ENCODE results near the gene NSMF. TPM values are rescaled to one million over a fixed set of nuclear protein-coding genes. Genes with fewer than 3 reads are reported as not detected.

The NSMF gene
- total and polyA plus RNA-seq, 2 donors (not counting 3 experiments of a cell fraction or from before 2014, with no cell fraction given): 43.3 to 53.7 TPM

DNA sequence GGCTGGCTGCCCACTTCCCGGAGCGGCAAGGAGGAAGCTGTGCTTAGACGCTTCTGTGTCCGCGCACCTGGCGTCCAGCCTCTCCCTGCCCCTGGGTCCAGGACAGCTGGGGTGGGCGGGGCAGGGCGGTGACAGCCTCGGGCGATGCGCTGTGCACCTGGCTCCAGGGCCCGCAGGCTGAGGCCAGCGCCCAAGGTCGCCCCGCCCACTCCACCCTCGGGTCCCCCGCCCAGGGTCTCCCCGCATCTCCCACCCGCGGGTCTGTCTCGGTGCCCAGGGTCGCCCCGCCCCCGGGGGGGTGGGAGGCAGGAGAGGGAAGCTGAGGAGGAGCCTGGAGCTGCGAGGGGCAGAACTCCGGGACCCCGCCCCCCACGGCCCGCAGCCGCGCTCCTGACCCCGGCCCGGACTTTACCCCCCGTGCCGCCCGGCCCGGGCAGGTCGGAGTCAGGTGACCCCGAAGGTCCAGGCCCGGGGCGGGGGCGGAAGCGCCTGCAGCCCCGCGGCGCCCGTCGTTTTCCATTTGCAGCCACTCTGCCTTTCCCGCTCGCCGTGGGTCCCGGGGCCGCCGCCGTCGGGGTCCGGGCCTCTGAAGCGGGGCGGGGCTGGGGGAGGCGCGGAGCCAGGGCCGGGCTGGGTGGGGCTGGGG lies 17.7 kb downstream of the NSMF start, which contains the start of gene ENTPD8:
ENTPD8 (minus strand) TSS at position 69 of the 646 bp plus-strand sequence. CDS start 3,072 bp downstream, outside the sequence.
- Histone ChIP-seq H3K4me1 (ENCODE audit: control insufficient read depth, extremely low read depth, insufficient read depth, low read length) (no peaks in the 10 kb centered on the region), H3K27me3 (ENCODE audit: control insufficient read depth in 2 of 2, insufficient read depth in 2 of 2, low read length in 2 of 2) (no peaks in the 10 kb centered on the region), H3K4me2 (ENCODE audit: insufficient read depth, low read length) (peak within 1 kb of the TSS; percentile 38), H3K9me1 (replicated peaks; ENCODE audit: control insufficient read depth, extremely low read depth, insufficient read depth, low read length) (no peaks in the 10 kb centered on the region), H3K27ac (ENCODE audit: insufficient read depth, low read depth, low read length) (no peak within 1 kb of the TSS), H4K20me1 (replicated peaks; ENCODE audit: control insufficient read depth, extremely low read depth, insufficient read depth, low read length) (no peaks in the 10 kb centered on the region), H3K9me3 (replicated peaks; ENCODE audit: control insufficient read depth, insufficient read depth, low read length) (no peaks in the 10 kb centered on the region), H3K4me3 (replicated peaks in 1 of 3; ENCODE audit: insufficient read depth in 1 of 3, low read depth in 1 of 3, low read length in 3 of 3) (peak within 1 kb of the TSS in 1 of 3 experiments; percentile 37), H3K79me2 (ENCODE audit: control insufficient read depth, insufficient read depth, low read length) (no peaks in the 10 kb centered on the region), H2AFZ (ENCODE audit: low read depth, low read length) (peak within 1 kb of the TSS; percentile 45), H3K36me3 (ENCODE audit: control insufficient read depth in 2 of 2, extremely low read depth in 1 of 2, insufficient read depth in 2 of 2, low read length in 2 of 2) (no peaks in the 10 kb centered on the region), H3K9ac (replicated peaks; ENCODE audit: extremely low read depth, insufficient read depth, low read length) (no peak within 1 kb of the TSS)
- dilution Hi-C loops (cut with MboI; ENCODE audit: extremely low pct_ligation_motif_present, low sequenced_read_pairs) (no loop called here), intact Hi-C loops (cut with micrococcal nuclease) (no loop called here)
- POLR2A ChIA-PET: no interaction called here
- no peak for FAIRE-seq
- CTCF ChIA-PET: interaction anchor here (1.1 to 3.8 kb wide), 4 partner anchors 10 to 155 kb away, joined by 3 to 31 read pairs (median 18); partner anchors contain the start of genes EXD3 and NOXA1
- TF ChIP-seq POLR2AphosphoS5 (IDR thresholded peaks at IDR 0.05; ENCODE audit: insufficient read depth, low read depth, low read length): no peak
- TF ChIP-seq POLR2A (IDR thresholded peaks at IDR 0.05; ENCODE audit: low read depth, low read length): no peak
- no peak for TF ChIP-seq GATA2 (IDR thresholded peaks at IDR 0.05; ENCODE audit: insufficient read depth, insufficient read length, low read depth, low read length)
- TF ChIP-seq EZH2 (IDR thresholded peaks at IDR 0.05; ENCODE audit: borderline replicate concordance, low read depth, low read length, severe bottlenecking): no peak
- BruUV-seq (replicated peaks): no TSS peak
- DNase-seq (ENCODE audit: low read depth, low spot score): no peak

DNA sequence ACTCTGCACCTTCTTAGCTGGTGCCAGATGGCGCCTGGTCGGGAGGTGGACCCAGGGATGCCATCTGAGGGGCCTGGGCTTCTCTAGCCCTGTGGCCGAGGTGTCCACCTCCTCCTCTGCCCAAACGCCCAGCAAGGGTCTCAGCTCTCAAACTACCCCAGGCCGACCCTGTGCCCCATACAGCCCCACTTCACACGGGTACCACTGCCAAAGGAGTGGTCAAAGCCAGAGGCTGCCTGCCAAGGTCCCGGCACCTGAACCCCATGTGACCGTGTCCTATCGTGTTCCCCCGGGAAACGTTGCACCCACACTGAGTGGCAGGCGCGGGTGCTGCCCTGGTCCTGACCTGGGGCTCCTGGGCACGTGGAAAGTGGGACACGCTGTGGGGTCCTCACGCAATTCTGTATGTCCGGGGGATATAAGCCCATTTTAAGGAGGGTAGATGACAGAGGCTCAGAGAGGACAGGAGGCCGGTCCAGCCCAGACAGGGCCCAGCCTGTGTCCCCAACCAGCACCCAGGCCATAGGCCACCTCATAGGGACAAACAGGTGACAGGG lies 19.9 kb downstream of the NSMF start:
- H3K9me1 ChIP-seq (replicated peaks; ENCODE audit: control insufficient read depth, extremely low read depth, insufficient read depth, low read length): no peaks in the 10 kb centered on the region
- no peaks in the 10 kb centered on the region for H3K27me3 ChIP-seq (ENCODE audit: control insufficient read depth in 2 of 2, insufficient read depth in 2 of 2, low read length in 2 of 2)
- H3K4me1 ChIP-seq (ENCODE audit: control insufficient read depth, extremely low read depth, insufficient read depth, low read length): no peaks in the 10 kb centered on the region
- BruUV-seq (replicated peaks): no TSS peak
- no peak overlapping the region for H2AFZ ChIP-seq (ENCODE audit: low read depth, low read length)
- no peak overlapping the region for H3K27ac ChIP-seq (ENCODE audit: insufficient read depth, low read depth, low read length)
- CTCF ChIA-PET: interaction anchor here (1.4 to 1.5 kb wide), 2 partner anchors 16 to 153 kb away, joined by 3 to 8 read pairs; partner anchors contain the start of genes EXD3 and NOXA1
- no peak overlapping the region for H3K9ac ChIP-seq (replicated peaks; ENCODE audit: extremely low read depth, insufficient read depth, low read length)
- no peaks in the 10 kb centered on the region for H3K79me2 ChIP-seq (ENCODE audit: control insufficient read depth, insufficient read depth, low read length)
- no peaks in the 10 kb centered on the region for H3K36me3 ChIP-seq (ENCODE audit: control insufficient read depth in 2 of 2, extremely low read depth in 1 of 2, insufficient read depth in 2 of 2, low read length in 2 of 2)
- no peak overlapping the region for H3K4me2 ChIP-seq (ENCODE audit: insufficient read depth, low read length)
- FAIRE-seq: no peak
- POLR2A ChIA-PET: no interaction called here
- no peaks in the 10 kb centered on the region for H3K9me3 ChIP-seq (replicated peaks; ENCODE audit: control insufficient read depth, insufficient read depth, low read length)
- H4K20me1 ChIP-seq (replicated peaks; ENCODE audit: control insufficient read depth, extremely low read depth, insufficient read depth, low read length): no peaks in the 10 kb centered on the region
- TF ChIP-seq MYC (IDR thresholded peaks at IDR 0.05; ENCODE audit: low read depth, low read length) (no peak), JUN (IDR thresholded peaks at IDR 0.05; ENCODE audit: borderline replicate concordance, insufficient read depth, insufficient read length, low read depth) (no peak), POLR2AphosphoS5 (IDR thresholded peaks at IDR 0.05; ENCODE audit: insufficient read depth, low read depth, low read length) (no peak), GATA2 (IDR thresholded peaks at IDR 0.05; ENCODE audit: insufficient read depth, insufficient read length, low read depth, low read length) (no peak), EZH2 (IDR thresholded peaks at IDR 0.05; ENCODE audit: borderline replicate concordance, low read depth, low read length, severe bottlenecking) (no peak), FOS (IDR thresholded peaks at IDR 0.05; ENCODE audit: borderline replicate concordance, insufficient read depth, low read length) (no peak), POLR2A (IDR thresholded peaks at IDR 0.05; ENCODE audit: low read depth, low read length) (no peak)
- TF ChIP-seq, protein P1, sequence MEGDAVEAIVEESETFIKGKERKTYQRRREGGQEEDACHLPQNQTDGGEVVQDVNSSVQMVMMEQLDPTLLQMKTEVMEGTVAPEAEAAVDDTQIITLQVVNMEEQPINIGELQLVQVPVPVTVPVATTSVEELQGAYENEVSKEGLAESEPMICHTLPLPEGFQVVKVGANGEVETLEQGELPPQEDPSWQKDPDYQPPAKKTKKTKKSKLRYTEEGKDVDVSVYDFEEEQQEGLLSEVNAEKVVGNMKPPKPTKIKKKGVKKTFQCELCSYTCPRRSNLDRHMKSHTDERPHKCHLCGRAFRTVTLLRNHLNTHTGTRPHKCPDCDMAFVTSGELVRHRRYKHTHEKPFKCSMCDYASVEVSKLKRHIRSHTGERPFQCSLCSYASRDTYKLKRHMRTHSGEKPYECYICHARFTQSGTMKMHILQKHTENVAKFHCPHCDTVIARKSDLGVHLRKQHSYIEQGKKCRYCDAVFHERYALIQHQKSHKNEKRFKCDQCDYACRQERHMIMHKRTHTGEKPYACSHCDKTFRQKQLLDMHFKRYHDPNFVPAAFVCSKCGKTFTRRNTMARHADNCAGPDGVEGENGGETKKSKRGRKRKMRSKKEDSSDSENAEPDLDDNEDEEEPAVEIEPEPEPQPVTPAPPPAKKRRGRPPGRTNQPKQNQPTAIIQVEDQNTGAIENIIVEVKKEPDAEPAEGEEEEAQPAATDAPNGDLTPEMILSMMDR (IDR thresholded peaks at IDR 0.05; ENCODE audit: extremely low read depth in 1 of 2, insufficient read depth in 1 of 2, low read depth in 1 of 2, low read length in 2 of 2): no peak
- TF ChIP-seq, protein P2, sequence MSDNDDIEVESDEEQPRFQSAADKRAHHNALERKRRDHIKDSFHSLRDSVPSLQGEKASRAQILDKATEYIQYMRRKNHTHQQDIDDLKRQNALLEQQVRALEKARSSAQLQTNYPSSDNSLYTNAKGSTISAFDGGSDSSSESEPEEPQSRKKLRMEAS (IDR thresholded peaks at IDR 0.05; ENCODE audit: insufficient read depth, insufficient read length): no peak
- dilution Hi-C loops (cut with MboI; ENCODE audit: extremely low pct_ligation_motif_present, low sequenced_read_pairs) (no loop called here), intact Hi-C loops (cut with micrococcal nuclease) (no loop called here)
- DNase-seq (ENCODE audit: low read depth, low spot score): no peak
- H3K4me3 ChIP-seq (replicated peaks in 1 of 3; ENCODE audit: insufficient read depth in 1 of 3, low read depth in 1 of 3, low read length in 3 of 3): no peak overlapping the region
